HepG2 (cell line): ENCODE measurements around the gene C10orf143. TPM values are rescaled to one million over a fixed set of nuclear protein-coding genes. Genes with fewer than 3 reads are reported as not detected.

ENCODE experiments used
- ATAC-seq: fragments of 200-7000 bp; cut with Tn5 transposase; 3 replicates; pipeline ENCODE4 v1.9.1; 2020; ENCODE audit warnings: mild to moderate bottlenecking, moderate library complexity
- BruUV-seq: library from RNA; stranded (reverse); fragments of 400-500 nt; replicated peaks from 2 replicates; lab custom pipeline; 2021; lab: Mats Ljungman, UMichigan
- CTCF ChIA-PET: fragments of 300-600 bp; formaldehyde crosslinking; extraction: SDS; loops from one replicate; lab custom pipeline; 2021; ENCODE audit warnings: low total read pairs, inconsistent platforms, low intra/inter-chr PET ratio; lab: Yijun Ruan, JAX
- POLR2A ChIA-PET: fragments of 350-600 bp; sonication (Branson Sonifier 250); formaldehyde crosslinking; loops from one replicate; lab custom pipeline; 2020; ENCODE audit warnings: antibody characterized with exemption, inconsistent platforms; lab: Yijun Ruan, JAX
- DNase-seq: peaks from one replicate; pipeline ENCODE4 v3.0.0-alpha.2; 2015; ENCODE audit warnings: low spot score
- FAIRE-seq: peaks from 3 replicates; lab custom pipeline; 2011; peaks lifted over from hg19 to GRCh38; lab: Jason Lieb, UNC
- H2AFZ ChIP-seq: one replicate; pipeline ENCODE4 v1.6.1; 2011; ENCODE audit warnings: low read length, inconsistent platforms
- H3K27ac ChIP-seq: fragments of 300-600 bp; 3 replicates; pipeline ENCODE4 v1.8.0; 2011; ENCODE audit warnings: mixed run types, mild to moderate bottlenecking, mixed read lengths, low read length, inconsistent platforms; ENCODE audit not compliant: insufficient read depth; ENCODE audit errors: extremely low read length
- H3K27me3 ChIP-seq, 2 experiments: fragments of 200-600 bp in 1 of 2; 2 replicates in 1 of 2; 3 replicates in 1 of 2; pipeline versions ENCODE4 v1.6.0 to v1.8.0; 2011; ENCODE audit warnings: low read length in 2 of 2, mild to moderate bottlenecking in 2 of 2, moderate library complexity in 2 of 2, inconsistent platforms in 1 of 2; ENCODE audit not compliant: insufficient read depth in 2 of 2, control insufficient read depth in 1 of 2
- H3K36me3 ChIP-seq, 2 experiments: fragments of 200-600 bp in 1 of 2; replicated peaks in 1 of 2; 2 replicates in 1 of 2; 3 replicates in 1 of 2; pipeline versions ENCODE4 v1.5.1 to v1.8.0; 2011; ENCODE audit warnings: low read length in 2 of 2, inconsistent platforms in 1 of 2; ENCODE audit not compliant: insufficient read depth in 2 of 2, control insufficient read depth in 1 of 2
- H3K4me1 ChIP-seq: 2 replicates; pipeline ENCODE4 v1.5.1; 2012; ENCODE audit warnings: low read length, inconsistent platforms; ENCODE audit not compliant: insufficient read depth
- H3K4me2 ChIP-seq: 2 replicates; pipeline ENCODE4 v1.6.0; 2011; ENCODE audit warnings: low read depth, low read length, inconsistent platforms
- H3K4me3 ChIP-seq, 3 experiments: fragments of 200-600 bp in 1 of 3; sonication (generic), shearing (Covaris generic) in 1 of 3; replicated peaks in 1 of 3; 2 replicates each; pipeline ENCODE4 v1.5.1; 2011 to 2016; ENCODE audit warnings: low read length in 3 of 3, inconsistent platforms in 2 of 3, low read depth in 2 of 3, mild to moderate bottlenecking in 2 of 3, control low read depth in 1 of 3, mixed read lengths in 1 of 3; ENCODE audit not compliant: insufficient read depth in 1 of 3
- H3K79me2 ChIP-seq: one replicate; pipeline ENCODE4 v1.6.1; 2011; ENCODE audit warnings: low read length, inconsistent platforms; ENCODE audit not compliant: insufficient read depth
- H3K9ac ChIP-seq: 2 replicates; pipeline ENCODE4 v1.6.0; 2011; ENCODE audit warnings: mild to moderate bottlenecking, low read depth, low read length, inconsistent platforms; ENCODE audit not compliant: insufficient read depth
- H3K9me3 ChIP-seq: 2 replicates; pipeline ENCODE4 v1.5.1; 2012; ENCODE audit warnings: mild to moderate bottlenecking, low read length
- H4K20me1 ChIP-seq: 2 replicates; pipeline ENCODE4 v1.6.0; 2011; ENCODE audit warnings: inconsistent platforms, mild to moderate bottlenecking, low read length, moderate library complexity; ENCODE audit not compliant: insufficient read depth
- CBX1 ChIP-seq: IDR thresholded peaks from one replicate; pipeline ENCODE4 v1.6.1; 2016; ENCODE audit warnings: antibody characterized with exemption, low read depth
- HOXA5 ChIP-seq: sonication (generic); formaldehyde crosslinking; IDR thresholded peaks from 2 replicates; pipeline ENCODE4 v1.4.0; 2020; ENCODE audit warnings: missing genetic modification reagents
- JUN ChIP-seq: sonication (generic); formaldehyde crosslinking; IDR thresholded peaks from 2 replicates; pipeline ENCODE4 v1.4.0; 2020; ENCODE audit warnings: mild to moderate bottlenecking, missing genetic modification reagents
- KDM5B ChIP-seq: sonication (generic); formaldehyde crosslinking; IDR thresholded peaks from 2 replicates; pipeline ENCODE4 v1.4.0; 2020; ENCODE audit warnings: missing genetic modification reagents, mild to moderate bottlenecking, borderline replicate concordance
- MED8 ChIP-seq: sonication (generic); formaldehyde crosslinking; IDR thresholded peaks from 2 replicates; pipeline ENCODE4 v1.8.1; 2023; ENCODE audit warnings: mild to moderate bottlenecking, missing genetic modification reagents; ENCODE audit not compliant: insufficient replicate concordance
- TBL1XR1 ChIP-seq: fragments of 150-350 bp; IDR thresholded peaks from 2 replicates; pipeline ENCODE4 v1.6.1; 2014; ENCODE audit warnings: borderline replicate concordance, low read length; ENCODE audit not compliant: partially characterized antibody
- XRCC5 ChIP-seq: fragments of 200-400 bp; formaldehyde crosslinking; optimal IDR thresholded peaks from 2 replicates; pipeline ENCODE3; 2017; ENCODE audit warnings: mild to moderate bottlenecking, low read length
- ZNF264 ChIP-seq: sonication (generic); formaldehyde crosslinking; IDR thresholded peaks from 2 replicates; pipeline ENCODE4 v1.4.0; 2020; ENCODE audit warnings: missing genetic modification reagents
- ZNF570 ChIP-seq: sonication (generic); formaldehyde crosslinking; IDR thresholded peaks from 2 replicates; pipeline ENCODE4 v1.4.0; 2020; ENCODE audit warnings: mild to moderate bottlenecking, missing genetic modification reagents, borderline replicate concordance
- ZNF605 ChIP-seq: sonication (generic); formaldehyde crosslinking; IDR thresholded peaks from 2 replicates; pipeline ENCODE4 v1.8.0; 2022; ENCODE audit warnings: mild to moderate bottlenecking, missing genetic modification reagents
- ZNF646 ChIP-seq: sonication (generic); formaldehyde crosslinking; IDR thresholded peaks from 2 replicates; pipeline ENCODE4 v1.9.0; 2021; ENCODE audit warnings: mild to moderate bottlenecking, missing genetic modification reagents
- ZNF703 ChIP-seq: sonication (generic); formaldehyde crosslinking; IDR thresholded peaks from 2 replicates; pipeline ENCODE4 v1.5.1; 2020; ENCODE audit warnings: missing genetic modification reagents, mild to moderate bottlenecking, moderate library complexity, borderline replicate concordance
- ZNF782 ChIP-seq: sonication (generic); formaldehyde crosslinking; IDR thresholded peaks from 2 replicates; pipeline ENCODE4 v1.4.0; 2020; ENCODE audit warnings: missing genetic modification reagents, mild to moderate bottlenecking, borderline replicate concordance
- ZNF784 ChIP-seq: sonication (generic); formaldehyde crosslinking; IDR thresholded peaks from 2 replicates; pipeline ENCODE4 v1.5.1; 2020; ENCODE audit warnings: missing genetic modification reagents, mild to moderate bottlenecking, borderline replicate concordance
- ZSCAN22 ChIP-seq: sonication (generic); formaldehyde crosslinking; IDR thresholded peaks from 2 replicates; pipeline ENCODE4 v1.4.0; 2020; ENCODE audit warnings: mild to moderate bottlenecking, missing genetic modification reagents
- WGBS: methylation state at CpG from one replicate; pipeline ENCODE4 v1.1.6; 2017; ENCODE audit warnings: low lambda C conversion rate; 5-methylcytosine and 5-hydroxymethylcytosine counted together
- in situ Hi-C: cut with HindIII; loops from 2 replicates; pipeline ENCODE4 v1.10.0; 2017; ENCODE audit warnings: low pct_unique_long_range_greater_than_20kb; ENCODE audit not compliant: extremely low pct_ligation_motif_present
- intact Hi-C: fragments of 100-400 bp; cut with micrococcal nuclease; formaldehyde crosslinking; loops from one replicate; pipeline ENCODE4 v1.10.0; 2022; ENCODE audit not compliant: unreplicated experiment
- polyA plus RNA-seq, 8 experiments: library from polyadenylated mRNA; depleted of rRNA in 3 of 8; stranded (reverse) in 7 of 8; unstranded in 1 of 8; fragments of >200 nt; fragmentation: Illumina TruSeq in 4 of 8; extraction: Trizol in 4 of 8; gene quantifications; 2 replicates each; pipeline versions ENCODE4 v1.2.1 to v1.2.3, GENCODE V29; 2011 to 2016; ENCODE audit warnings: low read depth in 4 of 8, missing spikeins in 1 of 8, mixed read lengths in 1 of 8; ENCODE audit not compliant: insufficient read depth in 1 of 8
- total RNA-seq, 5 experiments: library from RNA; depleted of rRNA; stranded (reverse); fragments of >200 nt; fragmentation: Illumina TruSeq; extraction: Trizol; gene quantifications; 2 replicates each; pipeline ENCODE4 v1.2.3, GENCODE V29; 2016; ENCODE audit warnings: low read depth in 1 of 5

Gene C10orf143
- total and polyA plus RNA-seq, 2 of the 13 experiments (the other 11 are each of a cell fraction or from before 2014, with no cell fraction given) = 0.21 to 0.91 TPM

- TF ChIP-seq JUN (CRISPR knock-in tag) = no peak
- TF ChIP-seq HOXA5 = peak; percentile 27; the same call in 1 of the 2 replicates
- TF ChIP-seq ZNF784 (CRISPR knock-in tag) = no peak
- TF ChIP-seq XRCC5 = no peak
- no peak for TF ChIP-seq ZNF782 (CRISPR knock-in tag)
These were observed 27.8 kb upstream of the C10orf143 start (continued) for GRCh38 chr10:130138479-130138866.

GRCh38 chr10:130137659-130138478 lies 27.2 kb upstream of the C10orf143 start:
- no peak for FAIRE-seq
- intact Hi-C loops = no loop called here
- BruUV-seq = no TSS peak
- Histone ChIP-seq H3K27me3 (peaks cover 0 to 7% of the 10 kb centered on the region in 2 experiments; a peak in 2 of 5 replicates), H3K27ac (peak overlapping the region; percentile 81), H3K4me3 (peak overlapping the region; percentile 66 to 90 (median 74)), H3K9ac (peak overlapping the region; percentile 88), H3K4me2 (peak overlapping the region; percentile 88), H3K4me1 (peaks cover 63% of the 10 kb centered on the region), H2AFZ (no peak overlapping the region), H4K20me1 (peaks cover 42% of the 10 kb centered on the region), H3K79me2 (peaks cover 63% of the 10 kb centered on the region), H3K36me3 (peaks cover 9% of the 10 kb centered on the region in 2 experiments; a peak in 4 of 5 replicates), H3K9me3 (no peaks in the 10 kb centered on the region)
- in situ Hi-C loops = no loop called here
- no peak for DNase-seq
- no peak for ATAC-seq
- POLR2A ChIA-PET = interaction anchor here (0.7 to 5.9 kb wide), 2 partner anchors 13 to 28 kb away, joined by 4 to 221 read pairs; partner anchors contain the start of gene C10orf143
- 27% methylated on average over 28 of the region's 28 CpGs for WGBS
- CTCF ChIA-PET = no interaction called here
- TF ChIP-seq MED8 (no peak), ZNF264 (CRISPR knock-in tag) (no peak), CBX1 (peak; percentile 40), TBL1XR1 (no peak), ZSCAN22 (CRISPR knock-in tag) (no peak), ZNF703 (CRISPR knock-in tag) (no peak), ZNF570 (no peak), KDM5B (CRISPR knock-in tag) (0 out of 2 replicates have a peak, but pooled peaks have one; percentile 27), ZNF646 (no peak), ZNF605 (CRISPR knock-in tag) (0 out of 2 replicates have a peak, but pooled peaks have one; percentile 39)
